Parathyroid adenoma (tissue), 2 donors: Measurements from ENCODE around the gene PEX3.

Experiments used
- H2AFZ ChIP-seq: fragments of 300-600 bp; sonication (generic); one replicate; pipeline ENCODE4 v1.7.0; 2017; ENCODE audit warnings: antibody characterized with exemption, mild to moderate bottlenecking
- H3K27ac ChIP-seq: fragments of 300-600 bp; sonication (generic); one replicate; pipeline ENCODE4 v1.7.0; 2017
- H3K27me3 ChIP-seq: fragments of 300-600 bp; sonication (generic); one replicate; pipeline ENCODE4 v1.7.0; 2017; ENCODE audit warnings: low read length; ENCODE audit not compliant: control insufficient read depth, insufficient read depth
- H3K36me3 ChIP-seq: fragments of 300-600 bp; sonication (generic); one replicate; pipeline ENCODE4 v1.7.0; 2017; ENCODE audit warnings: low read length; ENCODE audit not compliant: control insufficient read depth, insufficient read depth
- H3K4me1 ChIP-seq: fragments of 300-600 bp; sonication (generic); one replicate; pipeline ENCODE4 v1.7.0; 2017; ENCODE audit warnings: control low read depth
- H3K4me2 ChIP-seq: fragments of 300-600 bp; sonication (generic); one replicate; pipeline ENCODE4 v1.7.0; 2017; ENCODE audit warnings: low read length
- H3K4me3 ChIP-seq: fragments of 300-600 bp; sonication (generic); one replicate; pipeline ENCODE4 v1.7.0; 2017; ENCODE audit warnings: low read depth, low read length
- H3K79me2 ChIP-seq: fragments of 300-600 bp; sonication (generic); one replicate; pipeline ENCODE4 v1.7.0; 2017; ENCODE audit warnings: control low read depth
- H3K9ac ChIP-seq: fragments of 300-600 bp; sonication (generic); one replicate; pipeline ENCODE4 v1.7.0; 2017; ENCODE audit warnings: mild to moderate bottlenecking
- H3K9me3 ChIP-seq: fragments of 300-600 bp; sonication (generic); one replicate; pipeline ENCODE4 v1.7.0; 2017; ENCODE audit warnings: low read length; ENCODE audit not compliant: control insufficient read depth
- TF ChIP-seq, protein P1 (sequence below): fragments of 300-600 bp; sonication (generic); IDR thresholded peaks from one replicate; pipeline ENCODE4 v1.7.0; 2017; ENCODE audit warnings: antibody characterized with exemption, mild to moderate bottlenecking
- donor health status: primary hyperparathyroidism.

PEX3 gene

DNA sequence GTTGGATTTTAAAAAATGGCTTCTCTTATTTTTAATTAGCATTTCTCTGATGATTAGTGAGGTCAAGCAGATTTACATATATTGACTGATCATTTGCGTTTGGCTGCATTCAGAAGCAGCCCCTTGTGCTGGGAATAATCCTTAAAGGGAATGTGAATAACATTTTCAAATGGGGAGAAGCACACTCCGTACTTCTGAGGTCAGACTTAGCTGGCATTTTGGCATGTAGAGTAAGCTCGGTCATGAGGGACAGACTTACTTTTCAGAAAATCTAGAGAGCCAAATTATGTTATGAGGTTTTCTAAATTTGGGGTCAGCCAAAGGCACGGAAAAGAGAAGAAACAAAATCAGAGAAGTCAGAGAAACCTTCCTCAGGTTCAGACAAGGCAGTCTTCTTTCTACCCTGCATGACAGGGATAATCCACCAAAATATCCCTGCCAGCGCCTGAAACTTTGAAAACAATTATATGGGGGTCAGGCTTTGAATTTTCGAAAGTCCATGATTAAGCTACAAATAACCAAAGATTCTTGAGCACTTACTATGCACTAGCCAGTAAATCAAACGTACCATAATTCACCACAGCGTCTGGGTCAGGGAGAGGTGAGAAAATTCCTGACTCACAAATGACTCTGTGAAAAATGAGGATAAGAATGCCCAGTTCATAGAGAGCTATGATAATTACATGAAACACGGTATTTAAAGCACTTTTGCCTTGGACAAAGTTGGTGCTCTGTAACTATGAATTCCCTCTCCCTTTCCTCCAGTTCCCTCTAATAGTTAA is 45.0 kb upstream of the PEX3 start:
- no peaks in the 10 kb centered on the region for H3K79me2 ChIP-seq
- no peaks in the 10 kb centered on the region for H3K27me3 ChIP-seq
- H3K4me1 ChIP-seq, result no peaks in the 10 kb centered on the region
- TF ChIP-seq, protein P1, sequence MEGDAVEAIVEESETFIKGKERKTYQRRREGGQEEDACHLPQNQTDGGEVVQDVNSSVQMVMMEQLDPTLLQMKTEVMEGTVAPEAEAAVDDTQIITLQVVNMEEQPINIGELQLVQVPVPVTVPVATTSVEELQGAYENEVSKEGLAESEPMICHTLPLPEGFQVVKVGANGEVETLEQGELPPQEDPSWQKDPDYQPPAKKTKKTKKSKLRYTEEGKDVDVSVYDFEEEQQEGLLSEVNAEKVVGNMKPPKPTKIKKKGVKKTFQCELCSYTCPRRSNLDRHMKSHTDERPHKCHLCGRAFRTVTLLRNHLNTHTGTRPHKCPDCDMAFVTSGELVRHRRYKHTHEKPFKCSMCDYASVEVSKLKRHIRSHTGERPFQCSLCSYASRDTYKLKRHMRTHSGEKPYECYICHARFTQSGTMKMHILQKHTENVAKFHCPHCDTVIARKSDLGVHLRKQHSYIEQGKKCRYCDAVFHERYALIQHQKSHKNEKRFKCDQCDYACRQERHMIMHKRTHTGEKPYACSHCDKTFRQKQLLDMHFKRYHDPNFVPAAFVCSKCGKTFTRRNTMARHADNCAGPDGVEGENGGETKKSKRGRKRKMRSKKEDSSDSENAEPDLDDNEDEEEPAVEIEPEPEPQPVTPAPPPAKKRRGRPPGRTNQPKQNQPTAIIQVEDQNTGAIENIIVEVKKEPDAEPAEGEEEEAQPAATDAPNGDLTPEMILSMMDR, result no peak
- no peaks in the 10 kb centered on the region for H3K9me3 ChIP-seq
- no peak overlapping the region for H2AFZ ChIP-seq
- no peak overlapping the region for H3K4me3 ChIP-seq
- H3K4me2 ChIP-seq, result no peak overlapping the region
- H3K27ac ChIP-seq, result no peak overlapping the region
- no peak overlapping the region for H3K9ac ChIP-seq
- H3K36me3 ChIP-seq, result no peaks in the 10 kb centered on the region

DNA sequence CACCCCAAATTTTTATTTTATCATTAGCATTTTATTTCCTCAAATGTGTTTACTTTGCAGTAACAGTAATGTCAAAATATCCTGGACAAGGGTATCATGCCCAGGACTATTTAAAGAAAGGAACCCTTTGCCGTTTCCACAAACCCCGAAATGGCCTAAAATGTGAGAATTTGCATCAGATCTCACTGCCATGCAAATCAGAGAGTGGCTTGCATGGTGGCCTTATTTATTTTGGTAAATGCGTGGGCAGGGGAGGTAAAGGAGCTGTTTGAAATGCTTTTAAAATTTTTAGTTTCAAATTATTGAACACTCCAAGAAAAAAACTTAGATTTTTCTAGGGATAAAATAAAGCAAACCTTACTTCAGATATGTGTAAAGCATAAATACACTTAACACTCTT is 43.9 kb upstream of the PEX3 start:
- no peaks in the 10 kb centered on the region for H3K79me2 ChIP-seq
- H3K4me1 ChIP-seq, result no peaks in the 10 kb centered on the region
- no peaks in the 10 kb centered on the region for H3K36me3 ChIP-seq
- H2AFZ ChIP-seq, result no peak overlapping the region
- no peaks in the 10 kb centered on the region for H3K27me3 ChIP-seq
- no peak overlapping the region for H3K9ac ChIP-seq
- no peak overlapping the region for H3K4me3 ChIP-seq
- H3K27ac ChIP-seq, result no peak overlapping the region
- H3K9me3 ChIP-seq, result no peaks in the 10 kb centered on the region
- TF ChIP-seq, protein P1, result no peak
- H3K4me2 ChIP-seq, result no peak overlapping the region

DNA sequence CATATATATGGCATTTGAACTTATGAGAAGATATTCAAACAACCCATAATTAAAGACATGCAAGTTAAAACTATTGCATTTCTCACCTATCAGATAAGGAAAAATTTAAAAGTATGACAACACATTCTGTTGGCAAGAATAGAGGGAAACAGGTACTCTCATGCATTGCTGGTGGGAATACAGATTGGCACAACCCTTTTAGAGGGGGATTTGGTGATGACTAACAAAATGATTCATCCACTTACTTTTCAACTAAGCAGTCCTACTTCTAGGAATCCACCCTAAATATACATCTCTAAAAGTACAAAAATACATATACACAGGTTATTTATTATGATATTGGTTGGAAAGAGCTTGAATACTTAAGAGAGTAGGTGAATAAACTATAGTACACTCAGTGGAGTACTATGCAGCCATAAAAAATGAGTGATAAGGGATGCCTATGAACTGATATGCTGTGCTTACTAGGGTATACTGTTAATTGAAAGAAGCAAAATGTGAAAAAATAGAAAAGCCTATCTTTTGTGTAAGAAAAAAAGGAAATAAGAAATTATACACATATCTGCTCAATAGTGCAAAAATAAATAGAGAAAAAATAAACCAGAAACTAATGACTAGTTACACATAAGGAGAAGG is 42.3 kb upstream of the PEX3 start:
- Histone ChIP-seq H3K27ac (no peak overlapping the region), H3K4me1 (no peaks in the 10 kb centered on the region), H3K79me2 (no peaks in the 10 kb centered on the region), H3K4me2 (no peak overlapping the region), H2AFZ (no peak overlapping the region), H3K9me3 (no peaks in the 10 kb centered on the region), H3K4me3 (no peak overlapping the region), H3K27me3 (no peaks in the 10 kb centered on the region), H3K9ac (no peak overlapping the region), H3K36me3 (no peaks in the 10 kb centered on the region)
- TF ChIP-seq, protein P1, result no peak

DNA sequence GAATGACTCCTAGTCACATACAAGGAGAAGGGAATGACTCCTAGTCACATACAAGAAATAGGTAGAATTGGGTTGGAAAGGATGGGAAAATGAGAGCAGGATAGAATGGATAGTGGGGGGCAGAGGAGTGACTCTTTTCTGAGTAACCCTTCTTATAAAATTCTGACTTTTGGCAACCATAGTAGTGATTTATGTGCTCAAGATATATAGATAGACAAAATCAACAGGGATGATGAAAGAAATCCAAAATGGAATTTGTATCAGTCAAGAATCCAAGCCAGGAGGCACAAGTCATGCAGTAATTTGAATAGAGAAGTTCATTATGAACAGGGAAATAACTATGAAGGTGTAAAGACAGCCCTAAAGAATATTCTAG is 41.8 kb upstream of the PEX3 start:
- Histone ChIP-seq H2AFZ (no peak overlapping the region), H3K36me3 (no peaks in the 10 kb centered on the region), H3K4me2 (no peak overlapping the region), H3K4me1 (no peaks in the 10 kb centered on the region), H3K79me2 (no peaks in the 10 kb centered on the region), H3K27ac (no peak overlapping the region), H3K4me3 (no peak overlapping the region), H3K9me3 (no peaks in the 10 kb centered on the region), H3K9ac (no peak overlapping the region), H3K27me3 (no peaks in the 10 kb centered on the region)
- TF ChIP-seq, protein P1, result no peak
